Measurements from ENCODE around the gene HTT. TPM values are rescaled to one million over a fixed set of nuclear protein-coding genes. Genes with fewer than 3 reads are reported as not detected.

The HTT gene
- total RNA-seq, 4 donors from 2014 or later, result 31.1 to 48.6 (median 43.0) TPM

DNA sequence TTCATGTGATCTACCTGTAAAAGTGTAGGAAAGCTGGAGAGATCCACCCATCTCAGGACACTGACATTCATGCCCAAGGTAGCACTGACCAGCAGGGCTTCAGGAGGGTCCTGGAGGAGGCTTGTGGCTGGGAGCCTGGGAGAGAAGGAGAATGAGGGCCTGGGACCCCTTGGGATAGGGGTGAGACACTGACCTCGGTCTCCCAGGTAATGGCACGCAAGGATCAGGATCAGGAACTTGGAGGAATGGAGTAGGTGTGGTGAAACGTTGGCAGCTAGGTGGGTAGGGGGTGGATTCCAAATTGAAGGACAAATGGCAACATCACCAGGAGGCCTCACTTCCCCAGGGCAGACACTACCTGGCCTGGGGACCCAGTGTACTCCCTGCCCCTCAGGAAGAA, 206.0 kb downstream of the HTT start:
- Histone ChIP-seq H3K4me1 (no peaks in the 10 kb centered on the region), H3K4me3 (no peak overlapping the region), H3K27me3 (peaks cover 13% of the 10 kb centered on the region), H3K27ac (no peak overlapping the region), H3K9me3 (no peaks in the 10 kb centered on the region), H3K36me3 (no peaks in the 10 kb centered on the region)
- 88% methylated on average over 3 of the region's 3 CpGs; no CpG with 5 or more reads in 1 of the 2 donors for WGBS, 2 donors (ENCODE audit: low coverage in 1 of 2)
- ATAC-seq, result no peak
- TF ChIP-seq CTCF (IDR thresholded peaks at IDR 0.05), result no peak

GRCh38 chr4:3283483-3283882, 209.0 kb downstream of the HTT start:
- no peak overlapping the region for H3K27ac ChIP-seq
- ATAC-seq, result no peak
- 92% methylated on average over 6 of the region's 6 CpGs; no CpG with 5 or more reads in 1 of the 2 donors for WGBS, 2 donors (ENCODE audit: low coverage in 1 of 2)
- peaks cover 0 to 26% (median 0%) of the 10 kb centered on the region in 3 donors for H3K4me1 ChIP-seq
- TF ChIP-seq POLR2AphosphoS5 (IDR thresholded peaks at IDR 0.05) (no peak), POLR2A (IDR thresholded peaks at IDR 0.05) (no peak), CTCF (IDR thresholded peaks at IDR 0.05) (no peak), EP300 (IDR thresholded peaks at IDR 0.05) (no peak)
- H3K27me3 ChIP-seq, result peaks cover 18% of the 10 kb centered on the region
- H3K36me3 ChIP-seq, result no peaks in the 10 kb centered on the region
- H3K9me3 ChIP-seq, result no peaks in the 10 kb centered on the region
- no peak overlapping the region for H3K4me3 ChIP-seq

DNA sequence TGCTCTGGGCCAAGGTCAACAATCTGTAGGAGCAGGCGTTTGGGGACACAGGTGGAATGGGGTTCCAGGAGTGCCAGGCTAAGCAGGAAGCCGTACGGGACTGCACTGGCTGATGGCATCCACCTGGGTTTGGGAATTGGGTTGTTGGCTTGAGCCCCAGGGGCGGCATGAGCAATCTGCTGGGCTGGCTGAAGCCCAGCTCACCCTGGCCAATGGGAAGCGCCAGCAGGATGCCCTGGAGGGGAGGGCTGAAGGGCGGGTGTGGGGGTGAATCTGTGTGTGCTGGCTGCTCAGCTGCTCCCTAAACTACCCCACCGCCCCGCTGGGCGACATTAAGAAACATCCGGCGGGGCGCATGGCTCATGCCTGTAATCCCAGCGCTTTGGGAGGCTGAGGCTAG, 209.4 kb downstream of the HTT start:
- H3K36me3 ChIP-seq, result no peaks in the 10 kb centered on the region
- no peak for TF ChIP-seq CTCF (IDR thresholded peaks at IDR 0.05)
- TF ChIP-seq POLR2A (IDR thresholded peaks at IDR 0.05), result no peak
- no peak for TF ChIP-seq EP300 (IDR thresholded peaks at IDR 0.05)
- no peak for TF ChIP-seq POLR2AphosphoS5 (IDR thresholded peaks at IDR 0.05)
- no peaks in the 10 kb centered on the region for H3K9me3 ChIP-seq
- 17 to 67% methylated on average over 1 to 3 of the region's 13 CpGs for WGBS, 2 donors (ENCODE audit: low coverage in 1 of 2)
- H3K27me3 ChIP-seq, result peaks cover 18% of the 10 kb centered on the region
- H3K4me3 ChIP-seq, result no peak overlapping the region
- H3K4me1 ChIP-seq, result peaks cover 0 to 30% (median 0%) of the 10 kb centered on the region in 3 donors
- H3K27ac ChIP-seq, result no peak overlapping the region
- ATAC-seq, result no peak

DNA sequence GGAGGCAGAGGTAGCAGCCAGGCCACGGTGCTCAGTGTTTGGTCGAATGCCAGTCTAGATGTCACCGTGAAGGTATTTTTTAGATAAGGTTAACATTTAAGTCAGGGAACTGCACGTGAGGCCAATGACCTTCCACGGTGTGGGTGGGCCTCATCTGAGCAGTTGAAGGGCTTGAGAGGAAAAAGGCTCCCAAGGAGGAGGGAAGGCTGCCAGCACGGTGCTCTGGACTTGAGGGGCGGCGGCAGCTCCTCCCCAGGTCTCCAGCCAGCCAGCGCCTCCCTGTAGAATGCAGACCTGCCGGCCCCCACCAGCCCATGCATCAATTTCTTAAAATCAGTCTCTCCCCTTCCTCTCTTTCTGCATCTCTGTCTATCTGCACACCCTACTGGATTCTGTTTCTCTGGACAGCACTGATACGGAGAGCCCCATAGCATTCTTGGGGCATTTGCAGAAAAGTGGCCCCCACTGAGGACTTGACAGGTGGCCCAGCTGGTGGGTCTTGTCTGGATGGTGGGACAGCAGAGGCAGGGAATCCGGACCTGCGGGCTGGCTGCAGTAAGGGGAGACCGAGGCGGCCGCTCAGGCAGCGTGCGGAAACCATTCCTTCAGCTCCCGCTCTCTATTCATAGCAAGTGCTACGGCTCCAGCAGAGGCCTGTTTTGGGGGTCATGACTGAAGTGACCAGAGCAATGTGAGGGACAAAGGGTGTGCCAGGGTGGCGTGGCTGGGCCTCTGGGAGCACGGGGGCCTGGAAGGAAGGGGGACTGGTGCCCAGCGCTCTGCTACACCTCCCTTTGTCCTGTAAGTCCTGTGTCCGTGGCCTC, 210.5 kb downstream of the HTT start:
- WGBS, 2 donors (ENCODE audit: low coverage in 1 of 2), result 82 to 84% methylated on average over 6 to 16 of the region's 24 CpGs
- no peak overlapping the region for H3K27ac ChIP-seq
- peaks cover 18% of the 10 kb centered on the region for H3K27me3 ChIP-seq
- no peak for ATAC-seq
- peaks cover 0 to 33% (median 0%) of the 10 kb centered on the region in 3 donors for H3K4me1 ChIP-seq
- H3K9me3 ChIP-seq, result no peaks in the 10 kb centered on the region
- H3K4me3 ChIP-seq, result no peak overlapping the region
- no peaks in the 10 kb centered on the region for H3K36me3 ChIP-seq
- TF ChIP-seq POLR2A (IDR thresholded peaks at IDR 0.05) (no peak), CTCF (IDR thresholded peaks at IDR 0.05) (no peak), EP300 (IDR thresholded peaks at IDR 0.05) (no peak), POLR2AphosphoS5 (IDR thresholded peaks at IDR 0.05) (no peak)
